NCI-H526 (cell line): ENCODE data around the gene LIMK2.

Experiments
- DNase-seq, 2 experiments: peaks; one replicate each; lab custom pipeline; 2025; lab: John Stamatoyannopoulos, UW

LIMK2 gene

DNA sequence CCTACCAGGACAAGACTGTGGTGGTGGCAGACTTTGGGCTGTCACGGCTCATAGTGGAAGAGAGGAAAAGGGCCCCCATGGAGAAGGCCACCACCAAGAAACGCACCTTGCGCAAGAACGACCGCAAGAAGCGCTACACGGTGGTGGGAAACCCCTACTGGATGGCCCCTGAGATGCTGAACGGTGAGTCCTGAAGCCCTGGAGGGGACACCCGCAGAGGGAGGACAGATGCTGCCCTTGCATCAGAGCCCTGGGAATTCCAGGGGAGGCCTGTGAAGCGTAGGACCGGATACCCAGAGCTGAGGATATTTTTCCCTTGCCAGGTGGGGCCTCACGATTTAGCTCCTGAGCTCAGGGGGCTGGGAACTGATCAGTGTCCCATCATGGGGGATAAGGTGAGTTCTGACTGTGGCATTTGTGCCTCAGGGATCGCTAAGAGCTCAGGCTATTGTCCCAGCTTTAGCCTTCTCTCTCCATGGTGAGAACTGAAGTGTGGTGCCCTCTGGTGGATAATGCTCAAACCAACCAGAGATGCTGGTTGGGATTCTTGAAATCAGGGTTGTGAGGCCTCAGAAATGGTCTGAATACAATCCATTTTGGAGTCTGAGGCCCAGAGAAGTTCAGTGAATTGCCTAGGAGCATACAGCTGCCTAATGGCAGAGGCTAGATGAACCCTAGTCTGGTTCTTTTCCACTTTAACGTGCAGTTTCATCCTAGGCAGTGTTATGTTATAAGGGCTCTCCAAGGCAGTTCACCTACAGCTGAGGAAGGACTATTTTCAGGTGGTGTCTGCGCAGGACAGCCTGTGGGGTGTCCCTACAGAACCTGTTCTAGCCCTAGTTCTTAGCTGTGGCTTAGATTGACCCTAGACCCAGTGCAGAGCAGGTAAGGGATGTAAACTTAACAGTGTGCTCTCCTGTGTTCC, 60.7 kb downstream of the LIMK2 start:
- DNase-seq: peak; percentile 34 to 71

DNA sequence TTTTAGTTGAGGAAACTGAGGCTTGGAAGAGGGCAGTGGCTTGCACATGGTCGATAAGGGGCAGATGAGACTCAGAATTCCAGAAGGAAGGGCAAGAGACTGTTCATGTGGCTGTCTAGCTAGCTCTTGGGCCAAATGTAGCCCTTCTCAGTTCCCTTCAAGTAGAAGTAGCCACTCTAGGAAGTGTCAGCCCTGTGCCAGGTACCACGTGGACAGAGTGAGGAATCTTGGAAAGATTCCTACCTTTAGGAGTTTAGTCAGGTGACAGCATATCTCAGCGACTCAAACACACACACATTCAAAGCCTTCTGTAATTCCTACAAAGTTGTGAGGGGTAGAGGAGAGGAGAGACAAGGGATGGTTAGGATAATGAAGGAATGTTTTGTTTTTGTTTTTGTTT, 61.9 kb downstream of the LIMK2 start:
- no peak for DNase-seq

DNA sequence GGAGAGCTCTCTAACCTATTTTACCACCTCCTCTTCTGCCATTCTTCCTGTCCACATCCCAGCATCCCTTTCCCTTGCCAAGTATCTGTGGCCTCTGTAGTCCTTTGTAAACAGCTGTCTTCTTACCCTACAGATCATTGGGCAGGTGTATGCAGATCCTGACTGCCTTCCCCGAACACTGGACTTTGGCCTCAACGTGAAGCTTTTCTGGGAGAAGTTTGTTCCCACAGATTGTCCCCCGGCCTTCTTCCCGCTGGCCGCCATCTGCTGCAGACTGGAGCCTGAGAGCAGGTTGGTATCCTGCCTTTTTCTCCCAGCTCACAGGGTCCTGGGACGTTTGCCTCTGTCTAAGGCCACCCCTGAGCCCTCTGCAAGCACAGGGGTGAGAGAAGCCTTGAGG, 62.9 kb downstream of the LIMK2 start:
- DNase-seq: peak; percentile 65 to 84

DNA sequence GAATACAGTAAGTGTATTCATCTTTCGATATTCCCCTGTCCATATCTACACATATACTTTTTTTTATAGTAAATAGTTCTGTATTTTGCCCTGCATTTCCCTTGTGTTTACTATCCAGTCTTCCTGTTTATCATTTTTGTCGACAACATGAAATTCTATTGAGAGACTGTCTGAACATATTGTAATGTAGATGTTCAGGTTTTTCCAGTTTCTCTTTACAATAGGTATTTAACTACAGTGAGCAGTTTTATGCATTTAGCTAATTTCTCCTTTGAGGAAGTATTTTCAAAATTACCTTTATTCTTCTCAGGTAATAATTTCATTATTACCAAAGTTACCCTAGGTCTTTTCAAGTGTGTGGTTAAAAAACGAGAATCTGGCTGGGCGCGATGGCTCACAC, 63.5 kb downstream of the LIMK2 start:
- no peak for DNase-seq

DNA sequence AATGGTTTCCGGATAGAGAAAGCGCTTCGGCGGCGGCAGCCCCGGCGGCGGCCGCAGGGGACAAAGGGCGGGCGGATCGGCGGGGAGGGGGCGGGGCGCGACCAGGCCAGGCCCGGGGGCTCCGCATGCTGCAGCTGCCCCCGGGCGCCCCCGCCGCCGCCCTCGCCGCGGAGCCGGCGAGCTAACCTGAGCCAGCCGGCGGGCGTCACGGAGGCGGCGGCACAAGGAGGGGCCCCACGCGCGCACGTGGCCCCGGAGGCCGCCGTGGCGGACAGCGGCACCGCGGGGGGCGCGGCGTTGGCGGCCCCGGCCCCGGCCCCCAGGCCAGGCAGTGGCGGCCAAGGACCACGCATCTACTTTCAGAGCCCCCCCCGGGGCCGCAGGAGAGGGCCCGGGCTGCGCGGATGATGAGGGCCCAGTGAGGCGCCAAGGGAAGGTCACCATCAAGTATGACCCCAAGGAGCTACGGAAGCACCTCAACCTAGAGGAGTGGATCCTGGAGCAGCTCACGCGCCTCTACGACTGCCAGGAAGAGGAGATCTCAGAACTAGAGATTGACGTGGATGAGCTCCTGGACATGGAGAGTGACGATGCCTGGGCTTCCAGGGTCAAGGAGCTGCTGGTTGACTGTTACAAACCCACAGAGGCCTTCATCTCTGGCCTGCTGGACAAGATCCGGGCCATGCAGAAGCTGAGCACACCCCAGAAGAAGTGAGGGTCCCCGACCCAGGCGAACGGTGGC, 64.5 kb downstream of the LIMK2 start:
- DNase-seq: no peak

DNA sequence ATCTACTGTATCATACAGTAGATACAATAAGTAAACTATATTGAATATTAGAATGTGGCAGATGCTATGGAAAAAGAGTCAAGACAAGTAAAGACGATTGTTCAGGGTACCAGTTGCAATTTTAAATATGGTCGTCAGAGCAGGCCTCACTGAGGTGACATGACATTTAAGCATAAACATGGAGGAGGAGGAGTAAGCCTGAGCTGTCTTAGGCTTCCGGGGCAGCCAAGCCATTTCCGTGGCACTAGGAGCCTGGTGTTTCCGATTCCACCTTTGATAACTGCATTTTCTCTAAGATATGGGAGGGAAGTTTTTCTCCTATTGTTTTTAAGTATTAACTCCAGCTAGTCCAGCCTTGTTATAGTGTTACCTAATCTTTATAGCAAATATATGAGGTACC, 65.6 kb downstream of the LIMK2 start:
- DNase-seq: no peak

DNA sequence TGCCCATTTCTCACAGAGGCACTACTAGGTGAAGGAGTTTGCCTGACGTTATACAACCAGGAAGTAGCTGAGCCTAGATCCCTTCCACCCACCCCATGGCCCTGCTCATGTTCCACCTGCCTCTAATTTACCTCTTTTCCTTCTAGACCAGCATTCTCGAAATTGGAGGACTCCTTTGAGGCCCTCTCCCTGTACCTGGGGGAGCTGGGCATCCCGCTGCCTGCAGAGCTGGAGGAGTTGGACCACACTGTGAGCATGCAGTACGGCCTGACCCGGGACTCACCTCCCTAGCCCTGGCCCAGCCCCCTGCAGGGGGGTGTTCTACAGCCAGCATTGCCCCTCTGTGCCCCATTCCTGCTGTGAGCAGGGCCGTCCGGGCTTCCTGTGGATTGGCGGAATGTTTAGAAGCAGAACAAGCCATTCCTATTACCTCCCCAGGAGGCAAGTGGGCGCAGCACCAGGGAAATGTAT, 66.1 kb downstream of the LIMK2 start:
- DNase-seq: no peak

DNA sequence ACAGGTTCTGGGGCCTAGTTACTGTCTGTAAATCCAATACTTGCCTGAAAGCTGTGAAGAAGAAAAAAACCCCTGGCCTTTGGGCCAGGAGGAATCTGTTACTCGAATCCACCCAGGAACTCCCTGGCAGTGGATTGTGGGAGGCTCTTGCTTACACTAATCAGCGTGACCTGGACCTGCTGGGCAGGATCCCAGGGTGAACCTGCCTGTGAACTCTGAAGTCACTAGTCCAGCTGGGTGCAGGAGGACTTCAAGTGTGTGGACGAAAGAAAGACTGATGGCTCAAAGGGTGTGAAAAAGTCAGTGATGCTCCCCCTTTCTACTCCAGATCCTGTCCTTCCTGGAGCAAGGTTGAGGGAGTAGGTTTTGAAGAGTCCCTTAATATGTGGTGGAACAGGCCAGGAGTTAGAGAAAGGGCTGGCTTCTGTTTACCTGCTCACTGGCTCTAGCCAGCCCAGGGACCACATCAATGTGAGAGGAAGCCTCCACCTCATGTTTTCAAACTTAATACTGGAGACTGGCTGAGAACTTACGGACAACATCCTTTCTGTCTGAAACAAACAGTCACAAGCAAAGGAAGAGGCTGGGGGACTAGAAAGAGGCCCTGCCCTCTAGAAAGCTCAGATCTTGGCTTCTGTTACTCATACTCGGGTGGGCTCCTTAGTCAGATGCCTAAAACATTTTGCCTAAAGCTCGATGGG, 66.7 kb downstream of the LIMK2 start:
- DNase-seq: no peak

DNA sequence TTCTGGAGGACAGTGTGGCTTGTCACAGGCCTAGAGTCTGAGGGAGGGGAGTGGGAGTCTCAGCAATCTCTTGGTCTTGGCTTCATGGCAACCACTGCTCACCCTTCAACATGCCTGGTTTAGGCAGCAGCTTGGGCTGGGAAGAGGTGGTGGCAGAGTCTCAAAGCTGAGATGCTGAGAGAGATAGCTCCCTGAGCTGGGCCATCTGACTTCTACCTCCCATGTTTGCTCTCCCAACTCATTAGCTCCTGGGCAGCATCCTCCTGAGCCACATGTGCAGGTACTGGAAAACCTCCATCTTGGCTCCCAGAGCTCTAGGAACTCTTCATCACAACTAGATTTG, 67.2 kb downstream of the LIMK2 start:
- DNase-seq: no peak

DNA sequence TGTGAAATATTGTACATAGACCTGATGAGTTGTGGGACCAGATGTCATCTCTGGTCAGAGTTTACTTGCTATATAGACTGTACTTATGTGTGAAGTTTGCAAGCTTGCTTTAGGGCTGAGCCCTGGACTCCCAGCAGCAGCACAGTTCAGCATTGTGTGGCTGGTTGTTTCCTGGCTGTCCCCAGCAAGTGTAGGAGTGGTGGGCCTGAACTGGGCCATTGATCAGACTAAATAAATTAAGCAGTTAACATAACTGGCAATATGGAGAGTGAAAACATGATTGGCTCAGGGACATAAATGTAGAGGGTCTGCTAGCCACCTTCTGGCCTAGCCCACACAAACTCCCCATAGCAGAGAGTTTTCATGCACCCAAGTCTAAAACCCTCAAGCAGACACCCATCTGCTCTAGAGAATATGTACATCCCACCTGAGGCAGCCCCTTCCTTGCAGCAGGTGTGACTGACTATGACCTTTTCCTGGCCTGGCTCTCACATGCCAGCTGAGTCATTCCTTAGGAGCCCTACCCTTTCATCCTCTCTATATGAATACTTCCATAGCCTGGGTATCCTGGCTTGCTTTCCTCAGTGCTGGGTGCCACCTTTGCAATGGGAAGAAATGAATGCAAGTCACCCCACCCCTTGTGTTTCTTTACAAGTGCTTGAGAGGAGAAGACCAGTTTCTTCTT, 67.9 kb downstream of the LIMK2 start:
- DNase-seq: no peak

DNA sequence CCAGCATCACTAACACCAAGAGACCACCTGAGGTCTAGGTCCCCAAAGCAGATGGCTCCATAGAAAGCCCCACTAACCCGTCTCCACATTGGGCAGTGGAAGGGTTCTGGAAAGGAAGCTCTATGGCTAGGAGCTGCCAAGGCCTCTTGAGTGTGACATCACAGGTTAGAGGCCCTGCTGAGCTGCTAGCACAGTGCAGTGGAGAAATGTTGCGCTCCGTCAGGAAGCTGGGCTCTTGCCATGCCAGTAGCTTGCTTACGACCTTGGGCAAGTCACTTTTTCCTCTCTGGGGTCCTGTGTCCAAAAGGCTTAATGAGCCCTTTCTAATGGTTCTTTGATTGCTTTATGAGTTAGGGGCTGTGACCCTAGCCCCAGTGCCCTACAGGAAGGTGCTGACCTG, 69.6 kb downstream of the LIMK2 start:
- DNase-seq: no peak

DNA sequence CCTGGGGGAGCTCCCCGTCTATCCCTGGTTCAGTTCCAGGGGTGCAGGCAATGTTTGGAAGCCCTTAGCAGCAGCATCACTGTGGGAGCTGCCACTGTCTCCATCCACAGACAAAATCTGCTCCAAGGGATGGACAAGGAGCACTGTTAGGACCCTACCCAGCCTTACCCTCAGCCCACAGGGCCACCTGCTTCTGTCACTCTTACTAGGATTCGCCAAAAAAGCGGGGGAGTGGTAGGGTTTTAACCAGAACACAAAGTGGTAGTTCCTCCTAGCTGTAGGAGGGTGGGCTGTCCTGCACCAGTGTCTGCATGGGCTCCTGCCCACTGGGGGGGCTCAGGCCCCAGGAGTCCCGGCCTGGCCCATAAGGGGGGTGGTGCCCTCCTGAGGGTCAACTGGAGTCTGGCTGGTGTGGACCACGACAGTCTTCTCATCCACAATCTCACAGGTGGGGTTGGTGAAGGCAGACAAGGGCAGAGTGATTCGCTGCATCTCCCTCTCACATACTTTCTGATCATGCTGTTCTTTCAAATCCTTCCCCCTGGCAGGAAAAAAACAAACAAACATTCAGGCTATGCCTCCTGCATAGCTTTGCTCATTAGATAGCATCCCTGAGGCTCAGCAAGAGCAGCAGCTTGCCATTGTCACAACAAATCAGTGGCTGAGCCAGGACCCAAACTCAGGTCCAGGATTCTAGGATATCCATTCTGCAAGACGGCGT, 70.8 kb downstream of the LIMK2 start:
- DNase-seq: no peak

DNA sequence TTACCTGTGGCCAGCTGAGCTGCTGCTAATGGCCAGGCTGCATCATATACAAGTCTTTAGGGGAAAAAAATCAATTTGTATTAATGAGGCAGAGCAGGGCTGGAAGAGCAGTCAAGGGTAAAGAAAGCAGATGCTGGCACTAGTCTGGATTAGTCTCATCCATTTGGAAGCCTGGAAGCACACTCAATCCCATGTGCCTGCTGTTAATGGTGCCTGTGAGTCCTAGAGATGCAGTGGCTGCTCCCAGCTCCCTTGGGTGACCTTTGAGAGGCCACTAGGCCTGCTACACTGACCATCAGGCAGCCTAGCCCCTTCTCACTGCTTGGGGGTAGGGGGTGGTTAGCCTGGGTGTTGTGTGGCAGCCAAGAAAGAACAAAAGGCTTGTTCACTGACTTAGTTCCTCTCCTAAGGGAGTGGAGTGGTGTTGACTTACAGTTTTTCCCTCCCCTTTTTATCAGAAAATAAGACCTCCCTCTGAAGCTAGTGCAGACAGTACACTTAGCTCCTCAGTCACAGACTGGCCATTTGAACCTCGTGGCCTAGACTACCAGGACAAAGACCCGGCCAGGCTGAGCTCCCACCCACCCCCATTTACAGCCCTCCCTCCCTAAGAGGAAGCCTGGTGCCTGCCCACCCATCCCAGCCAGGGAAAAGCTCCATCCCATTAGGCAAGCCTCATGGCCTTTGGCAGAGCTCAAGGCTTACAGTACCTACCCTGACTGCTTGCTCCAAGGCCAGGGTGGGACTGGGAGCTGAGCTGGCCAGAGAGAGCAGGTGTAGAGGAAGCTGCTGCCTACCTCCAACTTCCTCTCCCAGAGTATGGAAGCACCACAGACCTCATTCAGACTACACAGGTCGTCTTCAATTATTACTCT, 72.4 kb downstream of the LIMK2 start:
- peak in 1 of 2 experiments; percentile 33 for DNase-seq

DNA sequence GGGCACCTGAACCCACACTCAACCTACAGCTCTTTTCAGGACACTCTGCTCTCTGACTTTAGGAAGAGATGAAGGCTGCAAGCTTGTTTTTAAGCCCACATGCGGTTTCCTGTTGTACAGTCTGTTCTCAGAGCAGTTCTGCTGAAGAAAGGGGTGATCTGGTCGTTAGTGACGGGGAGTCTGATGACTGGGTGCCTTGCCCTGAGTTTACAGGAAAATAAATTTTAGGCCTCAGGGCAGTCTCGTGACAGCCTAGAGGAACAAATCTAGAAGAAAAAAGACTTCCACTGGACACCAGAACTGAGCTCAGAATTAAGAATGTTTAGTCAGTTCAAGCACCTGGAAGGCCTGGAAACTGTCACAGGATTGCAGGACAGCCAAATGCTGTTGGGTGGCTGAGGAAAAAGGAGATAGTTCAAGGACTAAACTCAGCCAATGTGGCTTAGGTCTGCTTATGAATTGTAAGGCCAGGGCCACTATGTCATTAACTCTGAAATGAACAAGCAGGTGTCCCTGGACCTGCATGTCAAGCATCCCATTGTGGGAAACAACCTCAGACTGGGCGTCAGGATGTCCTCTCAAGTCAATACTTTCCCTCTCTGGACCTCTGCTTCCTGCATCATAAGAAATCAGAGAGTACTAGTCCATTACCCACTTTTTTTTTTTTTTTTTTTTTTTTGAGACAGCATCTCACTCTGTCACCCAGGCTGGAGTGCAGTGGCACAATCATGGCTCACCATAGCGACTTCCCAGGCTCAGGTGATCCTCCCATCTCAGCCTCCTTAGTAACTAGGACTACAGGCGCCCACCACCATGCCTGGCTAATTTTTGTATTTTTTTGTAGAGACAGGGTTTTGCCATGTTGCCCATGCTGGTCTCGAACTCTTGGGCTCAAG, 74.5 kb downstream of the LIMK2 start:
- no peak for DNase-seq

DNA sequence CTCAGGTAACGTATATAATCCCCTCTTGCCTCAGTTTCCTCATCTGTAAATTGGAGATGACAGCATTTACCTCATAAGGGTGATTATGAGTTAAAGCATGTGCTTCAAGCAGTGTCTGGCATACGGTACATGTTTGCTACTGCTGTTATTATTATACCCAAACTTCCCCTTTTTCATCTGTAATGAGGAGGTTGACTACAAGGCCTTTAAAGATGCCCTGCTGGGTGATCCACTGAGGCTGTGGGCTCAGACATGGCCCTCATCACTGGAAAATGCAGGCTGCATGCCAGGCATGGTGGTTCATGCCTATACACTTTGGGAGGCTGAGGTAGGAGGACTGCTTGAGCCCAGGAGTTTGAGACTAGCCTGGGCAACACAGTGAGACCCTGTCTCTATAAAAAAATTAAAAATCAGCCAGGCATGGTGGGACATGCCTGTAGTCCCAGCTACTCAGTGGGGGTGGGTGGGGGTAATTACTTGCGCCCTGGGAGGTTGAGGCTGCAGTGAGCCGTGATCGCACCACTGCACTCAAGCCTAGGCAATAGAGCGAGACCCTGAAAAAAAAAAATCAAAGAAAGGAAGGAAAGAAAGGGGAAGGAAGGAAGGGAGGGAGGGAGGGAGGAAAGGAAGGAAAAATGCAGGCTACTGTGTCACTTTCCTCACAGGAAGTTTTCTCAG, 75.9 kb downstream of the LIMK2 start:
- no peak for DNase-seq

DNA sequence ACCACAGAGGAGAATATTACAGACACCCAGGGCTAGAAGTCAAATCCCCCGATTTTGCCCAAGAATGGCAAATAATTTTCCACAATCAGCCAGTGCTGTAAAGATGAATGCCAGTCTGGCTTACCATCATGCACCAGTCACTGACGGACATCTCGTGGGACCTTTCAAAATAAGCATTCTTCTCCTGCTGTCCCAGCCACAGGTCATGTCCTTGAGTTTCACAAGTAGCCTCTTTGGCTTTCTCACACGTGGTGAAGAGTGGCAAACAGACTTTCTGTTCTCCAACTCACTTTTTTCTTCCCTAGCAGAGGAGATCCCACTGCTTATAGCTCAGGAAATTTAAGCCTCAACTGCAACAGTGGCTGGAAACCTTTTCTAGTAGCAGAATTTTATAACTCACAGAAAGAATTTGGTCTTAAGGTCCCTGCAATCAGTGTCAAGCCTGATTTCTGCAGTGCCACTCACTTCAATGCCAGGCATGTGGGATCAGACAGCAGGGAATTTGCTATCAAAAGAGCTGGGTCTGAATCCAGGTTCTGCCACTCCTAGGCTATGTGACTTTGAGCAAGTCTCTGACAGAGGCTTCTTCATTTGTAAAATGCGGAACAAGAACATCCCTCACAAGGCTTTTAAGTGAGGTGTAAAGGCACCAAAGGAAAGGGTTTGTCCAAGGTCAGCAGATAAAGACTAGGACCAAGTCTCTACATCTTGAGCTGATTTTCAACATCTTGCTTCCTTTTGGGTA, 76.6 kb downstream of the LIMK2 start:
- DNase-seq: no peak

DNA sequence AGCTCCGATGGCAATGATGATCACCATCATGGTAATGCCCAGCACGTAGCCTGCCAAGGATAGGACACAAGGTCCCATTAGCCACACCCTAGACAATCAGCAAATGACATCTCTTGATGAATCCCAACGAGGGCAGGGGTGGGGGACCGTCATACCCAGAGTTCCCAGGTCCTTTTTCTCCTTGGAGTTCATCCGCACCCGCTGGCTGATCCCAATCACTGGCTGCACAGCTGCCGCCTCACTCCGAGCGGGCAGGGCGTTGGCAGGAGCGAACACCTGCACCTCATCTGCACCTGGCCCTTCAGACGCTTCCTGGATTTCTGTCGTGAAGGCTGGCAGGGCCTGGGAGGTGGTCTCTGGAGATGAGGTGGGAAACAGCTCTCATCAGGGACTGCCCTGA, 77.2 kb downstream of the LIMK2 start:
- DNase-seq: peak; percentile 14 to 65
